Measurements from ENCODE around the gene ABCA7.
"Not testable (repeated sequence)": the region's sequence is repeated elsewhere in the genome, so short reads cannot be mapped to it uniquely, and the experiment has no call there.

Gene ABCA7

DNA sequence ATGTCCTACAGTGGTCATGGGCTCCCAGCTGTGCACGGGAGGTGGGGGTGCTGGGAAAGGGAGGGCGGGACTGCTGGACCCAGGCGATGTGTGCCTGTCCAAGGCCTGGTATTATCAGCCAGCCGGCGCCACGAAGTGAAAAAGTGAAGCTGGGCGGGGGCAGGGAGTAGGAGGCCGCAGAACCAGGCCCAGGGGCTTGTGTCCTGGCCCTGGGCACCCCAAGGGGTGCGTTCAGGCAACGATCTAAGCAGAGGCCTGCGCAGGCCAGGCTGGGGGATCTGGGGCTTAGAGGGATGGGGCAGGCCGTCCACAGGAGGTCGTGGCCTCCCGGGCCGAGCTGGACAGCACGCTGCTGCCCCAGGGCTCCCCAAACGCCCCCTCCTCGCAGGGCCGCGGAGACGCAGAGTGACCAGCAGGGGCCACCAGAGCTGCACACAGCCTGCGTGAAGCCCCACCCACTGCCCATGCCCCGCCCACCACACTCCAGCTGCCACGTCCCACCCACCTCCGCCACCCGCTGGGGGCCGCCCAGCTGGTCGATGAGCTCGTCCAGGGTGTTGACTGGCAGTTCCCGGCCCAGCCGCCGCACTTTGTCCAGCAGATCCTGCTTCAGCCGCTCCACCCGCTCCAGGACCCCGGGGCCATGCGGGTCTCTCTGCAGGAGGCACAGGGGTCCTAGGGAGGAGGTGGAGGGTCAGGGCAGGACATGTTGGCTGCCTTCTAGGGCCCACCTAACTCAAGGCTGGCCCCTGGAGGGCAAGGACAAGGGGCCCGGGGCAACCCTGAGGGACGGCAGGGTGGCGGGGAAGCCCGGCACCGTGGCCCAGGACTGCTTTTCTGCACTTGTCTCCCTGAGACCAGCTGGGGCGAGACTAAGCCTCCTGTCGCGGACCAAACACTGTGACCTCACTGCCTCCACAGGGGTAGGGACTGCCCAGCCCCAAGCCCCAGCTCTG is 73.4 kb downstream of the ABCA7 start:
- peak in 55 of 56 donors; percentile 46 to 96 (median 87) for DNase-seq

DNA sequence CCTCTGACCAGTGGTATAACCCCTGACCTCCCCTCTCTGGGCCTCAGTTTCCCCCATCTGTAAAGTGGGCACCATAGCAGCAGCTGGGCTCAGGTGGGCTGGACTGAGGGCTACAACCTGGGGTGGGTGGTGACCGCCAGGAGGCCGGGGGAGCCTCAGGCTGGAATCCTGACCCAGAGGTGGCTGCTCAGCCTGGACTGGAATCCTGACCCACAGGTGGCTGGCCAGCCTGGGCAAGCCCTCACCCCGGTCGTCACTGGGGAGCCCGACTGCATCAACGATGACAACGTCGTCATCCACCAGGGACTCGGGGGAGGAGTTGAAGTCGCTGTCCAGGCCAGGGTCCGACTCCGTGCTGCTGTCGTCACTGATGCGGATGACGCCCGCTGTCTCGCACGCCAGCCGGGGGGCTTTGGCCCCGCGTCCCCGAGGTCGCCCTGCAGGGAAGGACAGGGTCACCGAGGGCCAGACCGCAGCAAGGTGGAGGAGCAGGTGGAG is 74.1 kb downstream of the ABCA7 start:
- no peak for DNase-seq

DNA sequence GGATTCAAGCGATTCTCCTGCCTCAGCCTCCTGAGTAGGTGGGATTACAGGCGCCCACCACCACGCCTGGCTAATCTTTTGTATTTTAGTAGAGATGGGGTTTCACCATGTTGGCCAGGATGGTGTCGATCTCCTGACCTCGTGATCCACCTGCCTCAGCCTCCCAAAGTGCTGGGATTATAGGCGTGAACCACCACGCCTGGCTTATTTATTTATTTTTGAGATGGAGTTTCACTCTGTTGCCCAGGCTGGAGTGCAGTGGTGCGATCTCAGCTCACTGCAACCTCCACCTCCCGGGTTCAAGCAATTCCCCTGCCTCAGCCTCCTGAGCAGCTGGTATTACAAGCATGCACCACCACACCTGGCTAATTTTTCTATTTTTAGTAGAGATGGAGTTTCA is 74.8 kb downstream of the ABCA7 start:
- not testable (repeated sequence) for DNase-seq

Measured in amygdala (tissue), 56 donors.